Stimulated activated CD8-positive, alpha-beta memory T cell treated with anti-CD3 and anti-CD28 coated beads, Interleukin-12 subunit alpha, Interleukin-12 subunit beta, amount 100 ng/mL, for 24 hours (primary cell): ENCODE data around the gene ZNF654.
"Not testable (repeated sequence)": the region's sequence is repeated elsewhere in the genome, so short reads cannot be mapped to it uniquely, and the experiment has no call there.

Experiments
- DNase-seq: peaks from one replicate; pipeline ENCODE4 v3.0.0-alpha.2; 2020; ENCODE audit errors: extremely low read depth

ZNF654 gene

DNA sequence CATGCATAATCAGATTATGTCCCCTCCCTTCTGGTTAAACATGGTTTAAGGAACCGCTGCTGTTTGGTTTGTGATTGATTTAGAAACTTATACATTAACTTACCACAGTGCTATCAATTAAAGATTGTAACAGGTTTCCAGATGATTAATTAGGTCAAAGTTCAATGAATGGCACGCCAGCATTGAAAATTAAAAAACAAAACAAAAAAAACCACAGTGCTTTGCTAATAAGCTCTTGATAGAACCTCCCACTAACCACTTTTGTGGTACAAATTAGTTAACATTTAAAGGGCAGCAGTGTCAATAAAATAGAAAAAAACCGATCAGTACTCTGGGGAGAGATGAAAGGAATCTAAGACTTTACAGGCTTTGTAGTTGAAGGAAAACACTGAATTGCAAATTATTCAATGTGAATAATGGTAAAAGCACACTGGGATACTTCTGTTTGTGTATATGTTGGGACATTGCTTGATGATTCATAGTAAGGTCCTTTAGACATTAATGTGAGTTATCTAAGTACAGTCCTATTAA lies 83.1 kb downstream of the ZNF654 start:
- DNase-seq = no peak

DNA sequence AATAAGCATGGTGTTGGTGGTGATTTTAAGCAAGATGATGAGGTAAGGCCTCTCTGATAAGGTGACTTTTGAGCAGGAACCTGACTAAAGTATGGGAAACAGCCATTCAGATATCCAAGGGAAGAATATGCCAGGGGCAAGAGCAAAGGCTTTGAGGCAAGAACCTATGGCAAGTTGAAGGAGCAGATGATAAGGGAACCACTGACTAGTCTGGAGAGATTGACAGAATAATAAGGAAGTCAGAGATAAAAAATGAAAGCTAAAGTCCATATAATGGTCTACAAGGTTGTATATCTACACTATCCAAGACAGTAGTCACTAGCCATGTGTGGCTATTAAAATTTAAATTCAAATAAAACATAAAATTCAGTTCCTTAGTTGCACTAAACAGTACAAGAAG lies 88.2 kb downstream of the ZNF654 start:
- no peak for DNase-seq

DNA sequence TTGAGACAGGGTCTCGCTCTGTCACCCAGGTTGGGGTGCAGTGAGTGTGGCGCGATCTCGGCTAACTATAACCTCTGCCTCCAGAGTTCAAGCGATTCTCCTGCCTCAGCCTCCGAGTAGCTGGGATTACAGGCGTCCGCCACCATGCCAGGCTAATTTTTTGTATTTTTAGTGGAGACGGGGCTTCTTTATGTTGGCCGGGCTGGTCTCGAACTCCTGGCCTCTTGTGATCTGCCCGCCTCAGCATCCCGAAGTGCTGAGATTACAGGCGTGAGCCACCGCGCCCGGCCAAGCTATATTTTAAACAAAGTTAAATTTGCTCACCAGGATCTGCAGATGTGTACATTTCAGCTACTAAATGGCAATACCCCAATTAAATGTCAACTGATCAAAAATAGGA lies 89.6 kb downstream of the ZNF654 start:
- DNase-seq = no peak

DNA sequence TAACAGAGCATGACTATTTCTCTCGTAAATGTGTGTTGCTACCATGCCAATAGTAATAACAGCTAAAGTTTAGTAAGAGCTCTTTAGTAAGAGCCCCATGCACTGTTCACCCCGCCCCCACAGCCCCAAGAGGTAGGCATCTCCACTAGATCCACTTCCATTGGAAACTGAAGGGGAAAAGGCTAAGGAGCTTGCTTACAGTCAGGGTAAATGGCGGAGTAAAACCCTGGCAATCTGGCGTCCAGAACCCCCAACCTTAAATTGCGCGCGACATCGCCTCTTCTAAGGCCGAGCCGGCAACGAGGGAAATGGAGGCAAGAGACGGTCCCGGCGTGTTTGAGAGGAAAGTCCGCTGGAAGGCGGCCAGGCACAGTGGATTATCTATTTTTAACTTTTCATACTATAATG lies 90.0 kb downstream of the ZNF654 start:
- DNase-seq = no peak

DNA sequence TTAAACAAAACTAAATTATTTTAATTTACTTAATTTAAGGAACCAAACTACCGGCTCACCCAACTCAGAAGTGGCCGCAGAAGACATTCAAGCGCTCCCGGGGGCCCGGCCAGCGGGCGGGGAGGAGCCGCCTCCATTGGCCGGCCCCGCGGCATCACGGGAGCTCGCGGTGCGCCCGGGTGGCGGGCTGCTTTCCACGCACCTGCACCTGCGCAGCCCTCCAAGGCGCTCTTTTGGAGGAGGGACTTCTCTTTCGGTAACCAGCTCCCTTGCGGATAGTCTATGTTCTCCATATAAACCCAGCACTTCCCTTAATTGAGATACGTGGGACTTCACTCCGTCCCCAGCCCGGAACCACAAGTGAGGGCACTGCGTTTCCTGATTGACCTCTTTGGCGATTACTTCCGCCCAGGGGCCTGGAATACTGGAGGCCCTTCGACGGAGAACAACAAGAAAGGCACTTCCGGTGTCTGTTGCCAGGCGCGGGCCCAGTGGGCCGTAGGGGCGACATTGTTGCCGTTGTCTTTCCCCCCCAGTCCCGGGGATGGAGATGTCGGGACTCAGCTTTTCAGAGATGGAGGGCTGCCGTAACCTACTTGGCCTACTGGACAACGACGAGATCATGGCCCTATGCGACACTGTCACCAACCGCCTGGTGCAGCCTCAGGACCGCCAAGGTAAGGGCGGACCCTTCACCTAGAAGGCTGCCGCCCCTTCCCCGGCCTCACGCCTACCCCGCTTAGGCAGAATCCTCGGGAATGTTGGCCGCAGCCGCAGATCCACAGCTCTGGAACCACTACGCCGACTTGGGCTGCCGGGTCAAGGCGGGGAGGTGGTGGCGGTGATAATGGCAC lies 90.7 kb downstream of the ZNF654 start, which contains the start of gene C3orf38:
Gene C3orf38 (plus strand): TSS at position 451 of the 854 bp plus-strand sequence. CDS start 94 bp downstream, at position 545.
- peak; percentile 54 for DNase-seq

DNA sequence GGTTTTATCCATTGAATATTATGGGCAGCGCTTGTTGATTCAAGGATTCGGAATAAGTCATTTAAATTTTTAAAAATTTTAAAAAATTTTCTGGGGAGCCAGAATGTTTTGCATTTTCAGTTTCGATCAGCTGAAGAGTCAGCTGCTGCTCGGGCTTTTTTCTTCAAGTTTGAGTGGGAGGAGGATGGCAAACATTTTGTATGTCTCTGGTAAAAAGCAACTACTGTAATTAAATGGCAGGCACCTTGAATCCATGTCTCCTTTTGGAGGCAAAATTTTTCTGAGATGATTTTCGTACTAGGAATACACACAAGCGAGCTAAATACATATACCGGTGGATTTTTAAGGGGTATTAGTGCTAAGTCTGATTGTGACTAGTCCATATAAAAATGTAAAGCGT lies 91.3 kb downstream of the ZNF654 start:
- no peak for DNase-seq

DNA sequence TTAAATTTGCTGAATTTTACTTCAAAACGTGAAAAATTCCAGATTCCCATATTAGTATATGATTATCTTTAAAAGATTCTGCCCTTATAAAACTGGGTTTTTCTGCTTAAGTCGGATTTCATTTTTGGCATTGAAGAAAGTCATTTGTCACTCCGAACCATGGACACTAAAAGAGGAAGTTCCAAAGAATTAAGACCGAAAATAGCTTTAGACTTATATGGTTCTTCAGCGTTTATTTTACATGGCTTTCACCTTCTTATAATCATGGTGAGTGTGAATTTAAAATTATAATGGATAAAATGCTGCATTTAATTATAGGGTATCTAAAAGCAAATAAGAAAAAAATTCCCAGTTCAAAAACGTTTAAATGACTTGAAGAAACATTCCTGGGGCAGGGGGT lies 91.8 kb downstream of the ZNF654 start:
- no peak for DNase-seq

DNA sequence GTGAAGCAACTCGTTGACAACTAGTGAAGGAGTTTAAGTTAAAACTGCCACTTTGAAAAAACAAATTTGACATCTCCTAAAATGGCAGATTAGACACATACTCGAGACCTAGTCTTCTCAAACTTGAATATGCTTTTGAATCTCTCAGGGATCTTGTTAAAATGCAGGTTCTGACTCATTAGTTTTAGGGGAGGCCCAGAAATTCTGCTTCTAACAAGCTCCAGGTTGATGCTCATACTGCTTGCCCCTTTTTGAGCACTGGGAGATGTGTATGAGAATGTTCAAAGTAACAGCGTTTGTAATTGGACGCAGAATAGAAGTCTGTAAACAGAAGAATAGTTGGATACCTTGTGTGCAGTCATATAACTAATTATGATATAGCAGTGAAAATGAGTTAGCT lies 92.3 kb downstream of the ZNF654 start:
- DNase-seq = no peak

DNA sequence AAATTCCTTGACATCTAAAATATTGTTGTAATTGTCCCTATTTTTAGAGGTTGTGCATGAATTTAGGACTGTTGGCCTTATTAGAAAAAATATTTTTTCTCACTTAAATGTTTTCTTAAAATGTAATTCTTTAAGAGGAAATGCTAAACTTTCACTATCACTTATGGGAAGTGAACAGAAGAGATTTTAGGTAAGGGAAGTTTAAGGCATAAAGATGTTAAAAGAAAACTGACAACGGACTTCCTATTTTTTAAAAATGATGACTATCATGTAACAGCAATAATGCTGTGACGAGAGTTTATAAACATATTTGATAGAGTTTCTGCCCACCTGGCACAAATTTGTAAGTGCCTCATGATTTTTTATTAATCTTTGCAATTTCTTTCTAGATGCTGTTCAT lies 93.8 kb downstream of the ZNF654 start:
- DNase-seq = no peak

DNA sequence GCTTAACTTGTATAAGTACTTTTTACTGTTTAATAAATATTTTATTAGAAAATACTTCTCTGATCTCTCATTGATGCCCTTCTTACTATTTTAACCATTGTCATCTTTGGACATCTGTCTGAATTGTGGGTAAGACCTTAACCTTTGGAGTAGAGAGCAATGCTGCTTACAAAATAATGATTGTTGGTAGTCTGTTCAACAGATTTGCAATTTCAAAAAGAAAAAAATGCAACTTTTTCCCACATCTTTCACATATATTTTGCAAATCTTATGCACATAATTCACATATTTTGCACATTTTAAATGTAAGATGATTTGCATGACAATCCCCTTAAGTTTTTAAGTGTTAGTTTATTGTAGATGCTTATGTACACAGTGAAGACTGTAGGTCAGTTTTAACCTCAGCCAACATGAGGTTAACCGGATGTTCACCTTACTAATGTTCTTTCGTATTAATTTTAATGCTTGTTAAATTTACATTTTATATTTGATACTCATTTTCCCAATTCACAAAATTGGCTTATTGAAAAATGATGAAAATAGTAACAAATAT lies 107.4 kb downstream of the ZNF654 start:
- no peak for DNase-seq

DNA sequence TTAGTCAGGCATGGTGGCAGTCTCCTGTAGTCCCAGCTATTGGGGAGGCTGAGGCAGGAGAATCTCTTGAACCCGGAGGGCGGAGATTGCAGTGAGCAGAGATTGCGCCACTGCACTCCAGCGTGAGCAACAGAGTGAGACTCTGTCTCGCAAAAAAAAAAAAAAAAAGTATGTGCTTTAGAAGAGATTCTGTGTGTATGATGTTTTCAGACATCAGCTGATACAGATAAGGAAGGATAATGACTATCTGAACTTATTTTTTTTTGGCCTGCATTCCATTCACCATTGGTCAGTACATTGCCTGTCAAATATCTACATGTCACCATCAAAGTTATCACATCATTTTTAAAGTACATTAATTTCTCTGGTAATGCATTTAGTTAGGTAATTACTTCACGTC lies 108.1 kb downstream of the ZNF654 start:
- DNase-seq = no peak

DNA sequence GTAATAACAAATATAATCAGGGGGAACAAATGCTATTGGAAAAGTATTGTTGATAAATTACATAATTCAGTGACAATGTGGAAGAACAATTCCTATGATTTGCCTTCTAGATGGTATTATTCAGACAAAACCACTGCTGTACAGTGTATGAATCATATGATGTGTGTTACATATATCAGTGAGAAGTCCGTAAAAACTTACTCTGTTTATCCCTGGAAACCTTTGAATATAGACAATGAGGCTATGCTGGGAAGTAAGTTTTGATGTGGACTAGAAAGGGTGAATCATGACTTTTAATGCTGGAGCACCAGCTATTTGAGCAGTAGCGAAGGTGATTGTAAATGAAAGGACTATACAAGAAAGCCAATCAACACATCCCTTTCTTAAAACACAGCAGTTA lies 108.6 kb downstream of the ZNF654 start:
- no peak for DNase-seq

DNA sequence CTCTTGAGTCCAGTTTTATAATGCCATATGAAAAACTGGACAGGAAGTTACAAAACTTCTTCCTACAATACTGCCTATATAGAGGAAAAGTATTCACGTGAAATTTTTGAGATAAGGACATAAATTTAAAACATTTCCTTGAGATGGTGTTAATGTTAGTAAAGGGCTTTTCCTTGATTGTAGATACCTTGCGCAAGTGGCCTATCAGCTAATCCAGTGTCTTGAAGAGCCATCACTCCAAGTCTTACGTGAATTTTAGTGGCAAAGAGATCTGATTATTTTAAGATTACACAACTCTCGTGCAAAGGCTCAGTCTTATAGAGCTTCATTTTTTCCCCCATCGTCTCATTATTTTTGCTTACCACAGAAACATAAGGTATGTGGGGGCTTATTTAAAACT lies 109.1 kb downstream of the ZNF654 start:
- DNase-seq = no peak

DNA sequence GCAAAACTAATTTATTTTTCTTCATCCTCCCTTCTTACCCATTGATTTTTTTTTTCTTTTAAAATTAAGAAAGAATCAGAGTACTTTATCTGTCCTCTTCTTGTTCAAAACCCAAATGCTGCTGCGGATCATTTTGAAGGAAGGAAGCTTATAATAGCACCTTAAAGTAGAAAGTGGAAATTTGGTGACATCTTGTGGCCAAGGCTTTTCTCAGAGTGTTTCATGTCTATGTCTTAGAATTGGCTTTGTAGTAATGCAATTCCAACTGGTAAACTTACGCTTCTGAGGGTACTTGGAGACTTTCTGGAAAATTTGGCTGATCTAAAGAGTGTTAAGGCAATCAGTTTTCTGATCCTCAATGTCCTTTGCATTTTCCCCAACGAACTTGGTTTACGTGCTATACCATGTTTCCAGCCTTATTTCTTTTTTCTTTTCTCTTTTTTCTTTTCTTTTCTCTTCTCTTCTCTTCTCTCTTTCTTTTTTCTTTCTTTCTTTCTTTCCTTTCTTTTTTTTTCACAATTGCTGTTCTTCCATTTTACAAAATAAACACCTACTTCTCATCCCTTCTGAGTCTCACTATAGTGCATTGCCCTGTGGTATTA lies 121.4 kb downstream of the ZNF654 start:
- DNase-seq = no peak

DNA sequence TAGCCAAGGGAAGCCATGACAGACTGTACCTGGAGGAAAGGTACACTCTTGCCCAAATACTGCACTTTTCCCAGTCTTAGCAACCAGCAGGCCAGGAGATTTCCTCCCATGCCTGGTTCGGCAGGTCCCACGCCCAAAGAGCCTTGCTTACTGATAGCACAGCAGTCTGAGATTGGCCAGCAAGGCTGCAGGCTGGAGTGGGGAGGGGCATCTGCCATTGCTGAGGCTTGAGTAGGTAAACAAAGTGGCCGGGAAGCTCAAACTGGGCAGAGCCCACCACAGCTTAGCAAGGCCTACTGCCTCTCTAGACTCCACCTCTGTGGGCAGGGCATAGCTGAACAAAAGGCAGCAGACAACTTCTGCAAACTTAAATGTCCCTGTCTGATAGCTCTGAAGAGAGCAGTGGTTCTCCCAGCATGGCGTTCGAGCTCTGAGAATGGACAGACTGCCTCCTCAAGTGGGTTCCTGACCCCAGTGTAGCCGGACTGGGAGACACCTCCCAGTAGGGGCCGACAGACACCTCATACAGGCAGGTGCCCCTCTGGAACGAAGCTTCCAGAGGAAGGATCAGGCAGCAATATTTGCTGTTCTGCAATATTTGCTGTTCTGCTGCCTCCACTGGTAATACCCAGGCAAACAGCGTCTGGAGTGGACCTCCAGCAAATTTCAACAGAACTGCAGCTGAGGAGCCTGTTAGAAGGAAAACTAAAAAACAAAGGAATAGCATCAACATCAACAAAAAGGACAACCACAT lies 123.3 kb downstream of the ZNF654 start:
- DNase-seq = not testable (repeated sequence)

DNA sequence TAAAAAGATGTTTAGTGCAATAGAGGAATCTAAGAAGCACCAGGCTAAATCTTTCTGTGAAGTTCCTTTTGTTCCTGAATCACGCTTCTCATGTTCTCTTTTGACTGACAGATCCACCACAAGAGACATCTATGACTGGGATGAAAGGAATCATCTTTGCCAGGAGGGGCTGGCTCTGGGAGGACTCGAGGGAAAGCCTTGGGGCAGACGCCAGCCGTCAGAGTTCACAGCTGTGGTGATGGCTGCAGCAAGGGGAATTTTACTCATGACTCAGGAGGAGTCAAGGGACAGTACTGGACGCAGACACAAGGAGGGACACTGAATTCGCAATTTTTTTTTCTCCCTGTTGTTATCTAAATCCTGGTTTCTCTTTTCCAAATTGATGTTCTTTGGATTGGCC lies 129.4 kb downstream of the ZNF654 start:
- no peak for DNase-seq

DNA sequence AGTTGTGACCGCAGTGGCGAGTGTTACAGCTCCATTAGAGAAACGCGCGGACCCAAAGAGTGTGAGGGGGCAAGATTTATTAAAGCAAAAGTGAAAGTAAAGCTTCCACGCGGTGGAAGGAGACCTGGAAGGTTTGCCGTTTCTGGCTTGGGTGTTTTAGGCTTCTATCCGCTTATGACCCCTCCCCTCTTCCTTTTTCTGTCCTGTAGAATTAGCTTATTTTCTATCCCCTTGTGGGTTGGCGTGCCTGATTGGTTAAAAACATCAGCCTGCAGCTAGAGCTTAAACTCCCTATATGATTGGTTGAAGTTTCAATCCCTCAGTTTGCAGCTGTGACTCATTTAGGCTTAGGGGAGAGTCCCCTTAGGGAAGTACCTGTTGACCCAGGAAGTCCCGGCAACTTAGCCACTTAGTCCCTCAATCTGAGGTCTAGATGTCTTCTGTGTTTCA lies 130.3 kb downstream of the ZNF654 start:
- DNase-seq = no peak

DNA sequence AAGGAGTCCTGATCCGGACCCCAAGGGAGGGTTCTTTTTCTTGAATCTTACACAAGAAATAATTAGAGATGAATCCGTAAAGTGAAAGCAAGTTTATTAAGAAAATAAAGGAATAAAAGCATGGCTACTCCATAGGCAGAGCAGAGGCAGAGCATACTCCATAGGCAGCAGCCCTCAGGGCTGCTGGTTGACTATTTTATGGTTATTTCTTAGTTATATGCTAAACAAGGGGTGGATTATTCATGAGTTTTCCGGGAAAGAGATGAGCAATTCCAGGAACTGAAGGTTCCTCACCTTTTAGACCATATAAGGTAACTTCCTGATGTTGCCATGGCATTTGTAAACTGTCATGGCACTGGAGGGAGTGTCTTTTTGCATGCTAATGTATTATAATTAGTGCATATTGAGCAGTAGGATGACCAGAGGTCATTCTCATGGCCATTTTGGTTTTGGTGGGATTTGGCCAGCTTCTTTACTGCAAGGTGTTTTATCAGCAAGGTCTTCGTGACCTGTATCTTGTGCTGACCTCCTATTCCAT lies 132.9 kb downstream of the ZNF654 start:
- DNase-seq = no peak

DNA sequence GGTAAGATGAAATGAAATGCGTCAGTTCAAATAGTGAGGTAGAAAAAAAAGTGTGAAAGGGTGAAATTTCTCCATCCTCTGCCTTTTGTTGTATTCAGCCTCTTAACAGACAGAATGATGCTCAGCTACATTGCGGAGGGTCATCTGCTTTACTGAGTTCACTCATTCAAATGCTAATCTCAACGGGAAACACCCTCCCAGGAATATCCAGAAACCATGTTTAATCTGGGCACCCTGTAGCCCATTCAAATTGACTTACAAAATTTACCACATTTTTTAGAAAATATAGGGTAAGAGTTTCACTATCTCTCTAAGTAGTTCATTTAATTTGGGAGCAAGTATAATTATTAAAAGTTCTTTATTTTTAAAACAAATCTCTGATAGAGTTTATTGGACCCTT lies 133.6 kb downstream of the ZNF654 start:
- DNase-seq = no peak
